GM10266 (cell line): ENCODE data around the gene AP3S1.
"Not testable (repeated sequence)": the region's sequence is repeated elsewhere in the genome, so short reads cannot be mapped to it uniquely, and the experiment has no call there.

Experiments
- DNase-seq: peaks from one replicate; pipeline ENCODE4 v3.0.0; 2012; ENCODE audit errors: extremely low spot score
- CTCF ChIP-seq: IDR thresholded peaks from 2 replicates; pipeline ENCODE4 v1.5.1; 2012; ENCODE audit warnings: mild to moderate bottlenecking, low read depth; ENCODE audit not compliant: control insufficient read depth, insufficient read depth; ENCODE audit errors: missing control alignments

AP3S1 gene

DNA sequence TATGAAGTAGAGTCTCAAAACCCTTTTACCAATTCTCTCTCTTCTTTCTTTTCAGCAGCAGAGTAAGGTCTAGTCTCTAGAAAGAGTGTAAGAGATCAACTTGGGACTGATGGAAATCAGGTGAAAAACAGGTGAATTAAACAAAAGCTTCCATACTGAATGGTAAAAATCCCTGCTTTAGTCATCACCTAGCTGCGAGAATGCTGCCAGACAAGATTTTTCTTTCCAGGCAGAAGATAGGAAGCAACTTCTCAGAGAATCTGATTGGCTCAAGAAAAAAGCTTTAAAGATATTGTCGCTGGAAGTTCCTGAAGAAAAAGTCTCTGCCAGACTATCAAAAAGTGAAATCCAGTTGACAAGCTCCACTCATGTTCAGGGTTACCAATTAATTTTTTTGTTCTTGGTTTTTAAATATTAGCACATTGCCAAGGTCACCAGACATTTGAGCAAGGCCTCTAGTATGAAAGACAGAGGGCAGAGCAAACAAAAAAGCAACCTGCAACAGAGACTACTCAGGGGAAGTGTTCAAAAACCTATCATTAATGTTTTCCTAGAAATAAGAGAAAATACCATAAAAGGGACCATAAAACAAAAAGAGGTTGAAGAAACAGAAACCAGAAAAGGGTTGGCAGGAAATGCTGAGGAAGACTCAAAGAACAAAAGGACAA, 34.6 kb upstream of the AP3S1 start:
- DNase-seq, result no peak
- no peak for TF ChIP-seq CTCF

DNA sequence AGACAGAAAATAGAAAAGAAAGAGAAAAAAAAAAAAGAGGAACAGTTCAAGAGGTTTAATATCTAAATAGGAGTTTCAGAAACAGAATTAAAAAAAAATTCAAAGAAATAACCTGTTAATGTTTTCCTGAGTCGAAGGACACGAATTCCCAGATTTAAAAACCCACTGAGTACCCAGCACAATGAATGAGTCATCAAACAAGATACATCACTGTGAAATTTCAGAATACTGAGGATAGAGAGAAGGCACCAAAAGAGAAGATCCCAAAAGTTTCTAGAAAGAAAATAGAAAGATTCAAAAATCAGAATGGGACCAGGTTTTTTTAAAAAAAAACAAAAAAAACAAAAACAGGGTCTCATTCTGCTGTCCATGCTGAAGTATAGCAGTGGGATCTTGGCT, 34.1 kb upstream of the AP3S1 start:
- no peak for DNase-seq
- TF ChIP-seq CTCF, result no peak

GRCh38 chr5:115808066-115808465, 33.7 kb upstream of the AP3S1 start:
- DNase-seq, result not testable (repeated sequence)

- DNase-seq, result no peak
- no peak for TF ChIP-seq CTCF
Observed at GRCh38 chr5:115809946-115810345, 31.8 kb upstream of the AP3S1 start.

- no peak for TF ChIP-seq CTCF
- no peak for DNase-seq
Observed at GRCh38 chr5:115810761-115811160, 31.0 kb upstream of the AP3S1 start.

DNA sequence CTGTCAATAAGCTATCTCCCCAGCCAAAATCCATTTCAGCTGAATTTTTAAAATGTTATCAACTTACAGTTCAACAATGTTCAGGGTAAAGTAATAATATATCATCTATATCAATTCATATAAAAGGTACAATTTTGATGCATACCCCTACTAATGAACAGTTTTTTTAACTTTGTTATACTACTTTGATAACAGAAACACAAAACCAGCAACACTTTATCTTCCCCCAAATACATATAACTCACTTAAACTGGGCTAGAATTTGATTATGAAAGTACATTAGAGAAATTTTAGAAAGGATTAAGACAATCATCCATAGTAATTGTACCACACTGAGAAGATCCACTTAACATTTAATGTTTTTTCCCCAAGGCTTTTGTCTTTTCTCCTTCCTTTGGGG, 30.3 kb upstream of the AP3S1 start:
- no peak for TF ChIP-seq CTCF
- DNase-seq, result no peak

DNA sequence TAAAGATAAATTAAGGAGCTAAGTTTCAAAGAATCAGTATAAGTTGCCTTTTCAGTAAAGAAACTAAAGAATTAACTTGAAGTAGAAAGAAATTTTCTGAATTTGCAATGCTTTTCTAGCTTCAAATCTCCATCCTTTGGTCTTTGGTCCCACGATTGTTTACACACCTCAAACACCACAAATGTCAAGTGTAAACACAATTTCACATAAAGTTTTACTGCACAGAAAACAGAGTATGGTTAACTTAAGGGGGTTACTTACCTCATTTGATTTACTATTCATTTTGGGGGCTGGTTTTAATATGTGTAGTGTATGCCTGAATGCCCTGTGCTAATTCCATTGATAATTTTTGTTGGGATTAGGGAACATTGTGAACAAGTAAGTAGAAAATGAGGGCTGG, 29.4 kb upstream of the AP3S1 start:
- no peak for TF ChIP-seq CTCF
- DNase-seq, result no peak

- TF ChIP-seq CTCF, result no peak
- DNase-seq, result no peak
Observed at GRCh38 chr5:115813719-115814118, 28.0 kb upstream of the AP3S1 start.
